Endothelial cell (in vitro differentiated cells): ENCODE data around the gene ZMYM2. TPM values are rescaled to one million over a fixed set of nuclear protein-coding genes. Genes with fewer than 3 reads are reported as not detected.

Experiments used
- DNase-seq: peaks from one replicate; pipeline ENCODE4 v3.0.0; 2021; ENCODE audit warnings: low spot score
- H3K27ac Mint-ChIP-seq: one replicate; pipeline ENCODE4 v1.8.0; 2021; ENCODE audit warnings: mixed read lengths, inconsistent platforms; ENCODE audit not compliant: unreplicated experiment
- H3K27me3 Mint-ChIP-seq: one replicate; pipeline ENCODE4 v1.8.0; 2021; ENCODE audit warnings: mild to moderate bottlenecking, moderate library complexity, mixed read lengths, inconsistent platforms; ENCODE audit not compliant: unreplicated experiment
- H3K36me3 Mint-ChIP-seq: one replicate; pipeline ENCODE4 v1.8.0; 2021; ENCODE audit warnings: mild to moderate bottlenecking, low read depth, mixed read lengths, inconsistent platforms; ENCODE audit not compliant: unreplicated experiment
- H3K4me1 Mint-ChIP-seq: one replicate; pipeline ENCODE4 v1.8.0; 2021; ENCODE audit warnings: mild to moderate bottlenecking, mixed read lengths, inconsistent platforms; ENCODE audit not compliant: unreplicated experiment
- H3K4me3 Mint-ChIP-seq: one replicate; pipeline ENCODE4 v1.8.0; 2021; ENCODE audit warnings: mild to moderate bottlenecking, mixed read lengths, inconsistent platforms; ENCODE audit not compliant: unreplicated experiment
- H3K9me3 Mint-ChIP-seq: one replicate; pipeline ENCODE4 v1.8.0; 2021; ENCODE audit warnings: mixed read lengths, inconsistent platforms; ENCODE audit not compliant: unreplicated experiment
- CTCF ChIP-seq: fragments of 200-600 bp; sonication (generic); IDR thresholded peaks from one replicate; pipeline ENCODE4 v1.5.0; 2021; ENCODE audit warnings: antibody characterized with exemption; ENCODE audit not compliant: unreplicated experiment
- total RNA-seq: library from RNA; stranded (reverse); fragmentation: NEBNext Ultra II Directional; extraction: Animal tissue kit (Norgen Biotek cat#: 25700); gene quantifications from one replicate; pipeline ENCODE4 v1.2.1, GENCODE V29; 2021; ENCODE audit not compliant: unreplicated experiment

ZMYM2 gene
- total RNA-seq, 1 donor from 2014 or later: 124 TPM

GRCh38 chr13:19981685-19982238, 23.2 kb downstream of the ZMYM2 start:
- Mint-ChIP-seq H3K4me1 (no peaks in the 10 kb centered on the region), H3K27ac (no peak overlapping the region), H3K27me3 (no peaks in the 10 kb centered on the region), H3K9me3 (no peaks in the 10 kb centered on the region), H3K36me3 (peaks cover 17% of the 10 kb centered on the region), H3K4me3 (no peak overlapping the region)
- no peak for TF ChIP-seq CTCF
- no peak for DNase-seq

- H3K36me3 Mint-ChIP-seq: peaks cover 13% of the 10 kb centered on the region
- H3K9me3 Mint-ChIP-seq: no peaks in the 10 kb centered on the region
- H3K4me1 Mint-ChIP-seq: no peaks in the 10 kb centered on the region
- H3K27me3 Mint-ChIP-seq: peaks cover 2% of the 10 kb centered on the region
- TF ChIP-seq CTCF: no peak
- H3K4me3 Mint-ChIP-seq: no peak overlapping the region
- no peak for DNase-seq
- H3K27ac Mint-ChIP-seq: no peak overlapping the region
Measured at GRCh38 chr13:19982447-19983043, 24.0 kb downstream of the ZMYM2 start.

- Mint-ChIP-seq H3K27ac (peak overlapping the region; percentile 41), H3K9me3 (no peaks in the 10 kb centered on the region)
Measured at GRCh38 chr13:19984430-19985218, 26.1 kb downstream of the ZMYM2 start.

GRCh38 chr13:19985219-19985556, 26.7 kb downstream of the ZMYM2 start:
- H3K27ac Mint-ChIP-seq: peak overlapping the region; percentile 41
- H3K9me3 Mint-ChIP-seq: no peaks in the 10 kb centered on the region

More at GRCh38 chr13:19984430-19985218, 26.1 kb downstream of the ZMYM2 start:
- H3K4me3 Mint-ChIP-seq: no peak overlapping the region
- no peak for DNase-seq
- peaks cover 2% of the 10 kb centered on the region for H3K27me3 Mint-ChIP-seq
- H3K4me1 Mint-ChIP-seq: peaks cover 10% of the 10 kb centered on the region
- H3K36me3 Mint-ChIP-seq: peaks cover under 1% of the 10 kb centered on the region
- TF ChIP-seq CTCF: peak; percentile 49

More at GRCh38 chr13:19985219-19985556, 26.7 kb downstream of the ZMYM2 start:
- peaks cover 4% of the 10 kb centered on the region for H3K36me3 Mint-ChIP-seq
- peaks cover 2% of the 10 kb centered on the region for H3K27me3 Mint-ChIP-seq
- no peak for TF ChIP-seq CTCF
- peaks cover 16% of the 10 kb centered on the region for H3K4me1 Mint-ChIP-seq
- no peak for DNase-seq
- H3K4me3 Mint-ChIP-seq: no peak overlapping the region
